GM12873 (cell line): ENCODE data around the gene TRIM9.

Experiments
- CTCF ChIP-seq: IDR thresholded peaks from 2 replicates; pipeline ENCODE4 v1.5.1; 2012; ENCODE audit warnings: low read depth, mild to moderate bottlenecking, moderate library complexity, low read length, control low read depth; ENCODE audit not compliant: insufficient read depth; ENCODE audit errors: missing control alignments

TRIM9 gene

GRCh38 chr14:50943261-50943942 lies 151.5 kb downstream of the TRIM9 start:
- no peak for TF ChIP-seq CTCF

GRCh38 chr14:50941151-50941550 lies 153.8 kb downstream of the TRIM9 start:
- TF ChIP-seq CTCF: no peak

- no peak for TF ChIP-seq CTCF
Measured at GRCh38 chr14:50937800-50938199, 157.1 kb downstream of the TRIM9 start.

GRCh38 chr14:50937325-50937724 lies 157.6 kb downstream of the TRIM9 start:
- no peak for TF ChIP-seq CTCF

GRCh38 chr14:50936882-50937281 lies 158.0 kb downstream of the TRIM9 start:
- TF ChIP-seq CTCF: no peak

- TF ChIP-seq CTCF: no peak
Measured at GRCh38 chr14:50936016-50936340, 158.9 kb downstream of the TRIM9 start.

- TF ChIP-seq CTCF: no peak
Measured at GRCh38 chr14:50935126-50936015, 159.5 kb downstream of the TRIM9 start.
